ENCODE results near the gene ZNF627. TPM values are rescaled to one million over a fixed set of nuclear protein-coding genes. Genes with fewer than 3 reads are reported as not detected.
A peak's percentile ranks its signal among the peaks of the same experiment; 100 is the strongest.
"Not testable (repeated sequence)": the region's sequence is repeated elsewhere in the genome, so short reads cannot be mapped to it uniquely, and the experiment has no call there.

ZNF627 gene
- total RNA-seq, 6 experiments from 2014 or later, result 5.7 to 8.7 (median 7.5) TPM

- Mint-ChIP-seq H3K4me1 (ENCODE audit: low read depth) (peaks cover 30% of the 10 kb centered on the region), H3K27me3 (ENCODE audit: insufficient read depth) (peaks cover 4% of the 10 kb centered on the region; the same call in 1 of the 2 replicates), H3K36me3 (ENCODE audit: low read depth) (peaks cover 17% of the 10 kb centered on the region), H3K9me3 (no peaks in the 10 kb centered on the region), H3K4me3 (peak within 1 kb of the TSS; percentile 96), H3K27ac (peak within 1 kb of the TSS; percentile 88)
- peak; percentile 49 for TF ChIP-seq CTCF (IDR thresholded peaks at IDR 0.05)
- peak; percentile 98 for DNase-seq
Measured at GRCh38 chr19:11558881-11559828, 38.1 kb upstream of the ZNF627 start, which contains the start of gene ELOF1. Gene ELOF1 (minus strand): TSS chr19:11559230. CDS start chr19:11554347, 4,883 bp downstream.

DNA sequence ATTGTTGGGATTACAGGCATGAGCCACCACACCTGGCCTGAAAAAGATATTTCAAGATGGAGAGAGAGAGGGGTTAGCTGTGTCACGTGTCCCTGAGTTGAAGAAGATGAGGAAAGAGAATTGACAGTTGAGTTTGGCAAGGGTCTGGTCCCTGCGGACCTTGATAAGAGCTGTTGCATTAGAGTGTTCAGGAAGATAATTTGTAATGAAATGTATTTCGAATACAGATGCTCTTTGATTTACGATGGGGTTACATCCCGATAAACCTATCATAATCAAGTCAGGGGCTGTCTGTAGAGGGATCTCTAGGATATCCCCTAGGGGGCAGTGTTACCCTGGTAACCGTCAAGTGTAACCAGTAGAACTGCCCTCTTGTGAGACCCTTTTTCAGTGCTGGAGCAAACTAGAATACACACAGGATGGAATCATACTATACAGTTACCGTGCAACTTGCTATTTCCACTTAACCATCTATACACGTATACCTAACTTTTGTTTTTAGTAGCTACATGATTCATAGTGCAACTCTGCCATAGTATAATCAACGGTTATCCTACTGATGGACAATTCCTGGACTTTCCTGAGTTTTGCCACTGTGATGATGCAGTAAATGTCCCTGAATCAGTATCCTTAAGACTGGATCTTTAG is 36.8 kb upstream of the ZNF627 start:
- H3K4me1 Mint-ChIP-seq (ENCODE audit: low read depth), result peaks cover 30% of the 10 kb centered on the region
- peaks cover 4% of the 10 kb centered on the region for H3K27me3 Mint-ChIP-seq (ENCODE audit: insufficient read depth)
- TF ChIP-seq CTCF (IDR thresholded peaks at IDR 0.05), result peak; percentile 90
- H3K4me3 Mint-ChIP-seq, result peak overlapping the region; percentile 77
- no peaks in the 10 kb centered on the region for H3K9me3 Mint-ChIP-seq
- peak overlapping the region; percentile 62 for H3K27ac Mint-ChIP-seq
- H3K36me3 Mint-ChIP-seq (ENCODE audit: low read depth), result peaks cover 13% of the 10 kb centered on the region
- DNase-seq, result peak; percentile 68

GRCh38 chr19:11563532-11563931 is 33.8 kb upstream of the ZNF627 start:
- Mint-ChIP-seq H3K36me3 (ENCODE audit: low read depth) (no peaks in the 10 kb centered on the region), H3K9me3 (no peaks in the 10 kb centered on the region), H3K4me3 (no peak overlapping the region), H3K27ac (no peak overlapping the region), H3K4me1 (ENCODE audit: low read depth) (peaks cover 22% of the 10 kb centered on the region), H3K27me3 (ENCODE audit: insufficient read depth) (peaks cover 2% of the 10 kb centered on the region; the same call in 1 of the 2 replicates)
- TF ChIP-seq CTCF (IDR thresholded peaks at IDR 0.05), result no peak
- DNase-seq, result no peak

GRCh38 chr19:11564082-11564807 is 33.0 kb upstream of the ZNF627 start:
- not testable (repeated sequence) for H3K27ac Mint-ChIP-seq; H3K9me3 Mint-ChIP-seq; H3K27me3 Mint-ChIP-seq (ENCODE audit: insufficient read depth); DNase-seq; H3K4me3 Mint-ChIP-seq; H3K36me3 Mint-ChIP-seq (ENCODE audit: low read depth)
- H3K4me1 Mint-ChIP-seq (ENCODE audit: low read depth), result peaks cover 19% of the 10 kb centered on the region

DNA sequence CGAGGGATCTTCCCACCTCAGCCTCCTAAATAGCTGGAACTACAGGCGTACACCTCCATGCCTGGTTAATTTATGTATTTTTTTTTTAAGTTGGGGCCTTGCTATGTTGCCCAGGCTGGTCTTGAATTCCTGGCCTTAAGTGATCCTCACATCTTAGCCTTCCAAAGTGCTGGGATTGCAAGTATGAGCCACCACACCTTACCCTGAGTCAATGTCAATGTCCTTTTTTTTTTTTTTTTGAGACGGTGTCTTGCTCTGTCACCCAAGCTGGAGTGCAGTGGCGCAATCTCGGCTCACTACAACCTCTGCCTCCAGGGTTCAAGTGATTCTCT is 31.7 kb upstream of the ZNF627 start:
- H3K9me3 Mint-ChIP-seq; H3K36me3 Mint-ChIP-seq (ENCODE audit: low read depth); H3K27me3 Mint-ChIP-seq (ENCODE audit: insufficient read depth); H3K27ac Mint-ChIP-seq; H3K4me3 Mint-ChIP-seq; DNase-seq: not testable (repeated sequence)
- H3K4me1 Mint-ChIP-seq (ENCODE audit: low read depth), result peaks cover 10% of the 10 kb centered on the region

- peaks cover 7% of the 10 kb centered on the region for H3K4me1 Mint-ChIP-seq (ENCODE audit: low read depth)
- no peaks in the 10 kb centered on the region for H3K9me3 Mint-ChIP-seq
- H3K4me3 Mint-ChIP-seq, result no peak overlapping the region
- H3K36me3 Mint-ChIP-seq (ENCODE audit: low read depth), result no peaks in the 10 kb centered on the region
- TF ChIP-seq CTCF (IDR thresholded peaks at IDR 0.05), result no peak
- peaks cover 4% of the 10 kb centered on the region for H3K27me3 Mint-ChIP-seq (ENCODE audit: insufficient read depth)
- DNase-seq, result no peak
- no peak overlapping the region for H3K27ac Mint-ChIP-seq
Measured at GRCh38 chr19:11566164-11566563, 31.1 kb upstream of the ZNF627 start.

Measured in HFFc6 (cell line).